LNCAP (cell line): ENCODE measurements around the gene HSPH1.

Source experiments
- TF ChIP-seq, protein P1 (sequence below): fragments of 450-650 bp; IDR thresholded peaks from 2 replicates; pipeline ENCODE4 v1.5.1; 2017; ENCODE audit warnings: mild to moderate bottlenecking

Gene HSPH1

DNA sequence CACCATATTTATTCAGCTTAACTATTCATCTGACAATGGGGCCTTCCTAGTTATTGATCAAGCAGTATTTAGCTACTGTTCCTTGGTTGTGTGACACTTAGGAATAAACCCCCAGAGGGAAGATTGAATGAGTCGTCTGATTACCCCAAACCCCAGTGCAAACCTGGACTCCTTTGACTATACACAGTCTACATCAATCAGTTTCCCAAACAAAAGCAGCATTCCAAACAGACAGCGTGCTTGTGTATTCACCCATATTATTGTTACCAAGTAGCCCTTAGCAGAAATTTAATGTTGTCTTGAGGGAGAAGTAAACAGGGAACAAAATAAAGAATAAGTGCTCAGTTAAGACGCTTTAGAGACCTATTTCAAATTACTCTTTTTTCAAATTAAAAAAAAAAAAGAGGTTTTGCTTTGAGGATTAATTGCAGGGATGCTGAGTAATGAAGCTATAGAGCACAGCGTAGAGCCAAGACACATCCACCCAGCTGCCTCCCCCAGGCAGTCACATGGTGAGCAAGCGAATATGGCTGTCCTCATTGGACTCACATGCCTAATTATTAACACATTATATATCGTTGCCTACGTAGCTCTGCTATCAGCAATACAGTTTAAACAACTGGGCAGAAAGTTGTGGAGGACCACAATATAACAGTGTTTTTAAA is 23.4 kb upstream of the HSPH1 start:
- TF ChIP-seq, protein P1, sequence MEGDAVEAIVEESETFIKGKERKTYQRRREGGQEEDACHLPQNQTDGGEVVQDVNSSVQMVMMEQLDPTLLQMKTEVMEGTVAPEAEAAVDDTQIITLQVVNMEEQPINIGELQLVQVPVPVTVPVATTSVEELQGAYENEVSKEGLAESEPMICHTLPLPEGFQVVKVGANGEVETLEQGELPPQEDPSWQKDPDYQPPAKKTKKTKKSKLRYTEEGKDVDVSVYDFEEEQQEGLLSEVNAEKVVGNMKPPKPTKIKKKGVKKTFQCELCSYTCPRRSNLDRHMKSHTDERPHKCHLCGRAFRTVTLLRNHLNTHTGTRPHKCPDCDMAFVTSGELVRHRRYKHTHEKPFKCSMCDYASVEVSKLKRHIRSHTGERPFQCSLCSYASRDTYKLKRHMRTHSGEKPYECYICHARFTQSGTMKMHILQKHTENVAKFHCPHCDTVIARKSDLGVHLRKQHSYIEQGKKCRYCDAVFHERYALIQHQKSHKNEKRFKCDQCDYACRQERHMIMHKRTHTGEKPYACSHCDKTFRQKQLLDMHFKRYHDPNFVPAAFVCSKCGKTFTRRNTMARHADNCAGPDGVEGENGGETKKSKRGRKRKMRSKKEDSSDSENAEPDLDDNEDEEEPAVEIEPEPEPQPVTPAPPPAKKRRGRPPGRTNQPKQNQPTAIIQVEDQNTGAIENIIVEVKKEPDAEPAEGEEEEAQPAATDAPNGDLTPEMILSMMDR, result no peak

DNA sequence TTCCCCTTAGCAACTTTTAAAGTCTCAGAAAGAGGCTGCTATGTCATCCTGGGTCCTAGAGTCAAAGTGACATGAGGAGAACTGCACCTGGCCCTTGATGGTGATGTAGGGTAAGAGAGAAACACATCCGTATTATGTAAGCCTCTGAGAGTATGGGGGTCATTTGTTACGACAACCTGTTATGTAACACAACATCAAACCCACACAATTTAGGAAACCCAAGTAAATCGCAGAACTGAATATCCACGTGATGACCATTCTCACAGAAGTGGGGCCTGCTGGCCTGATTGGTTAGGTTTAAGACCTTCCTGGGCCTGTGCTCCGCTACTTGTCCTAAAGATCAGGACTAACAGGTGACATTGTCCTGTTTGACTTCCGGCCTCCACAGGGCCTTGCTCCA is 22.7 kb upstream of the HSPH1 start:
- TF ChIP-seq, protein P1, result no peak

DNA sequence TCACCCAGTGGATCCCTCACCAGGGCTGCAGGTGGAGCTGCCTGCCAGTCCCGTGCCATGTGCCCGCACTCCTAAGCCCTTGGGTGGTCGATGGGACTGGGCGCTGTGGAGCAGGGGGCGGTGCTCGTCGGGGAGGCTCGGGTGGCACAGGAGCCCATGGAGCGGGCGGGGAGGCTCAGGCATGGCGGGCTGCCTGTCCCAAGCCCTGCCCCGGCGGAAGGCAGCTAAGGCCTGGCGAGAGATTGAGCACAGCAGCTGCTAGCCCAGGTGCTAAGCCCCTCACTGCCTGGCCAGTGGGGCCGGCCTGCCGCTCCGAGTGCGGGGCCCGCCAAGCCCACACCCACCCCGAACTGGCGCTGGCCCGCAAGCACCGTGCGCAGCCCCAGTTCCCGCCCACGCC is 21.3 kb upstream of the HSPH1 start:
- TF ChIP-seq, protein P1, result no peak

DNA sequence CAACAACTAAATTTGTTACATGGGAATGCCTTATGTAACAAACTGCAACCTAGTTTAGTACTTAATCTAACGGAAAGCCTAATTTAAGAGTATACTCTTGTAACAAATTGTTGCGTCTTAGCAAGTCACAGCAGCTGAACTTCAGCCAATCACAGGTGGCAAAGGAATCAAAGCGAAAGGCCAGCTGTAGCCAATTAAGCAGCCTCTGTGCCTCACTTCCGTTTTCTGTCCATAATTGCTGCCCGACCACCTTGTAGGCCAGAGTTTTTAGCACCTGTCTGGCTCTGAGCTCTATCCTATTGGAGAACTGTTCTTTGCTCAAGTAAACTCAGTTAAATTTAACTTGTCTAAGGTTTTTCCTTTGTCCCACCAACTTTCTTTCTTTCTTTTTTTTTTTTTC is 18.1 kb upstream of the HSPH1 start:
- TF ChIP-seq, protein P1, result no peak

DNA sequence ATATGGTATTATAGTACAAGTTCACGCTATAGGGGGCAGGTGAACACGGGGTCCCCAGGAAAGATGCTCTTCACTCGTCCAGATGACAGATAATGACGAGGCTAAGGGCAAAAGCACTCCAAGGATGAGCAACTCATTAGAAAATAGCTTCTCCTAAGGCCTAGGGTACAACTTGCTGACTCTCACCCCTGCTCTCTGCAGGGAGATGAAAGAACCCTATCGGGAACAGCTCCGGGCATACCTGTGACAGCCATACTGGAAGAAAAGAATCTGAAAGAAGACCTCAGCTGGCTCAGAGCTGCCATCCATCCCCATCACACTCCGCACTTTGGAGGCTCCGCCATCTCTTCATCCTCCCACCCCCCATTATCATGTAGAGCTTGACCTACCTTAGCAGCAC is 17.5 kb upstream of the HSPH1 start:
- TF ChIP-seq, protein P1, result no peak

DNA sequence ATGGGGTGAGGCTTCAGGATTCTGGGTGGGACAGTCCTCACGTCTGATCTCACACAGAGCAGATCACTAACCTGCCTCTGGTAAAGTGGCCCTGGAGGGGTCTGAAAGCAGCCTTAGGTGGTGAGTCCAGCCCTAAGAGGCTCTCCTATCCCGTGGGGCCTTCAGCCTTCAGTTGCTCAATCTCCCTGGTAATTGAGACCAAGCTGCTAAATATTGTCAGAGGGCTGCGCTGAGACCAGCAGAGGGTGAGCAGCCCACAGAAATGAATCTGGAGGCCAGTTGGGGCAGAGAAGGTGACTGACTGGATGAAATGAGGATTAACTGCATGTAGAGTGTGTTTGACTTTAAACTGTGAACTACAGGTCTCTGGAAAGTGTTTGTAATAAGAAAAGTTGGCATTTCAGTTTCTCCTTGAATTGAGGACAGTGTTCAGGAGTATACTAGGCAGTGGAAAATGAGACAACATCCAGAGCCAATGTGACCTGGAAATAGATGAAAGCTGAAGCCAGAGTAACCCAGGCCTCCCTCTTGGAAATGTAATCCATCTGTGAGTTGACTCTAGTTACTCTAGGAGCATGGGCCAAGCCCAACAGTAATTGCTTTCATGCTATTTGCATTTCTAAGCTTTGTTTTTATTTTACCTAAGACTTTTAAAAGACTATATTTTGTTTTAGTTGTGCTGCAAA is 14.3 kb upstream of the HSPH1 start:
- TF ChIP-seq, protein P1, result no peak

DNA sequence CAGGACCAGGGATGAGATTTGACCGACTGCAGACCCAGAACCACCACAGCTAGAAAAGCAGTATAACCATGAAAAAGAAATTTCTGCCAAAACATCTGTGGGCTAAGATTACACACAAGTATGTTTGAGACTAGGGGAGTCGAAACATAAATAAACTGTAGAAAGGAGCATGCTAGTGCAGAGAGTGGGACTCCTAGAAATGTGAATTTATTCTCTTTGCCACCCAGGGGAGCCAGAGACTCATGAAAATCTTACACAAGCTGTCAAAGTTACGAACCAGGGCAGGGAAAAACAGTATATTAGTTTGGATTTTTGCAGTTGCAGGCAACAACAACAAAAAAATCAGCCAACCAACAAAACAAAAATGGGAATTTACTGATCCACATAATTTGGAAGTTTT is 12.3 kb upstream of the HSPH1 start:
- TF ChIP-seq, protein P1, result no peak
